BLaER1 (cell line): ENCODE measurements around the gene COL1A2.

ENCODE experiments used
- H3K27ac ChIP-seq: shearing (Covaris generic); formaldehyde crosslinking; 2 replicates; pipeline ENCODE4 v1.8.1; 2022
- H3K27me3 ChIP-seq: shearing (Covaris generic); formaldehyde crosslinking; 2 replicates; pipeline ENCODE4 v1.8.1; 2022
- H3K36me3 ChIP-seq: shearing (Covaris generic); formaldehyde crosslinking; 2 replicates; pipeline ENCODE4 v1.8.1; 2022
- H3K4me1 ChIP-seq: shearing (Covaris generic); formaldehyde crosslinking; 2 replicates; pipeline ENCODE4 v1.8.1; 2022
- H3K4me2 ChIP-seq: shearing (Covaris generic); formaldehyde crosslinking; 2 replicates; pipeline ENCODE4 v1.8.1; 2022
- H3K4me3 ChIP-seq: shearing (Covaris generic); formaldehyde crosslinking; 2 replicates; pipeline ENCODE4 v1.8.1; 2022
- H3K9ac ChIP-seq: shearing (Covaris generic); formaldehyde crosslinking; 2 replicates; pipeline ENCODE4 v1.8.1; 2022
- H3K9me3 ChIP-seq: shearing (Covaris generic); formaldehyde crosslinking; 2 replicates; pipeline ENCODE4 v1.8.1; 2022
- H4K20me1 ChIP-seq: shearing (Covaris generic); formaldehyde crosslinking; 2 replicates; pipeline ENCODE4 v1.8.1; 2022
- Cebpa-rat ChIP-seq: shearing (Covaris generic); IDR thresholded peaks from 2 replicates; pipeline ENCODE4 v1.8.1; 2022

Gene COL1A2

DNA sequence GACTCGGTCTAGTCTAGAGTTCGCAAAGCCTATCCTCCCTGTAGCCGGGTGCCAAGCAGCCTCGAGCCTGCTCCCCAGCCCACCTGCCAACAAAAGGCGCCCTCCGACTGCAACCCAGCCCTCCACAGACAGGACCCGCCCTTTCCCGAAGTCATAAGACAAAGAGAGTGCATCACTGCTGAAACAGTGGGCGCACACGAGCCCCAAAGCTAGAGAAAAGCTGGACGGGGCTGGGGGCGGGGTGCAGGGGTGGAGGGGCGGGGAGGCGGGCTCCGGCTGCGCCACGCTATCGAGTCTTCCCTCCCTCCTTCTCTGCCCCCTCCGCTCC lies 622 bp upstream of the COL1A2 start:
- H3K27ac ChIP-seq = no peak overlapping the region
- H3K4me1 ChIP-seq = no peaks in the 10 kb centered on the region
- no peak overlapping the region for H3K4me2 ChIP-seq
- TF ChIP-seq Cebpa-rat = no peak
- no peaks in the 10 kb centered on the region for H3K9me3 ChIP-seq
- H3K36me3 ChIP-seq = no peaks in the 10 kb centered on the region
- H3K9ac ChIP-seq = no peak overlapping the region
- H3K27me3 ChIP-seq = peaks cover 17% of the 10 kb centered on the region
- H4K20me1 ChIP-seq = no peaks in the 10 kb centered on the region
- no peak overlapping the region for H3K4me3 ChIP-seq

- Histone ChIP-seq H3K4me3 (no peak overlapping the region), H3K4me1 (no peaks in the 10 kb centered on the region), H3K4me2 (no peak overlapping the region), H4K20me1 (no peaks in the 10 kb centered on the region), H3K9me3 (no peaks in the 10 kb centered on the region), H3K9ac (no peak overlapping the region), H3K36me3 (no peaks in the 10 kb centered on the region), H3K27me3 (peaks cover 17% of the 10 kb centered on the region), H3K27ac (no peak overlapping the region)
- TF ChIP-seq Cebpa-rat = no peak
These were observed 694 bp downstream of the COL1A2 start for GRCh38 chr7:94395141-94396036.

DNA sequence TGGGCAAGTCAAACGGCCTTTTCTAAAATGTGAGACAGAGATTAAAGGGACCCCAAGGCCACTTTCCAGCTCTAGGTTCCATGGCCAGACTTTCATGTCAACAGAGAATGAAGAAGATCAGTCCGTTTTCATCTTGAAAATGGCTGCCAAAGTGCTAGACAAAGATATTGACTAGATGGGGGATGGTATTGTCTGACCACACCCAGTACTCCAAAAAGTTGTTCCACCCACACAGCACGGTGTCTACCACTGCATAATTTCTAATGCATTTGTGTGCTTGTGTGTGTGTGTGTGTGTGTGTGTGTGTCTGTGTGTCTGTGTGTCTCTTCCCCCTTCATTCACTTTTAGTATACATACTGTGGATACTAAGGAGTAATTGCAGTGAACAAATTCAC lies 1.3 kb downstream of the COL1A2 start:
- H3K9ac ChIP-seq = no peak overlapping the region
- H3K9me3 ChIP-seq = no peaks in the 10 kb centered on the region
- H3K27ac ChIP-seq = no peak overlapping the region
- no peak overlapping the region for H3K4me2 ChIP-seq
- H4K20me1 ChIP-seq = no peaks in the 10 kb centered on the region
- H3K4me3 ChIP-seq = no peak overlapping the region
- no peak for TF ChIP-seq Cebpa-rat
- H3K4me1 ChIP-seq = no peaks in the 10 kb centered on the region
- peaks cover 17% of the 10 kb centered on the region for H3K27me3 ChIP-seq
- H3K36me3 ChIP-seq = no peaks in the 10 kb centered on the region

GRCh38 chr7:94396596-94396995 lies 1.9 kb downstream of the COL1A2 start:
- no peak overlapping the region for H3K27ac ChIP-seq
- H3K4me1 ChIP-seq = no peaks in the 10 kb centered on the region
- no peak overlapping the region for H3K4me2 ChIP-seq
- H4K20me1 ChIP-seq = no peaks in the 10 kb centered on the region
- no peaks in the 10 kb centered on the region for H3K9me3 ChIP-seq
- TF ChIP-seq Cebpa-rat = no peak
- no peak overlapping the region for H3K4me3 ChIP-seq
- no peak overlapping the region for H3K9ac ChIP-seq
- peaks cover 17% of the 10 kb centered on the region for H3K27me3 ChIP-seq
- no peaks in the 10 kb centered on the region for H3K36me3 ChIP-seq

- Histone ChIP-seq H3K4me1 (no peaks in the 10 kb centered on the region), H3K4me3 (no peak overlapping the region), H4K20me1 (no peaks in the 10 kb centered on the region), H3K27me3 (peaks cover 17% of the 10 kb centered on the region), H3K36me3 (no peaks in the 10 kb centered on the region), H3K27ac (no peak overlapping the region), H3K4me2 (no peak overlapping the region), H3K9me3 (no peaks in the 10 kb centered on the region), H3K9ac (no peak overlapping the region)
- no peak for TF ChIP-seq Cebpa-rat
These were observed 3.0 kb downstream of the COL1A2 start for GRCh38 chr7:94397722-94398121.

GRCh38 chr7:94398841-94399240 lies 4.1 kb downstream of the COL1A2 start:
- no peak overlapping the region for H3K27ac ChIP-seq
- no peak overlapping the region for H3K9ac ChIP-seq
- peaks cover 13% of the 10 kb centered on the region for H3K27me3 ChIP-seq
- no peaks in the 10 kb centered on the region for H3K36me3 ChIP-seq
- no peak overlapping the region for H3K4me2 ChIP-seq
- no peaks in the 10 kb centered on the region for H4K20me1 ChIP-seq
- no peak for TF ChIP-seq Cebpa-rat
- no peak overlapping the region for H3K4me3 ChIP-seq
- H3K9me3 ChIP-seq = no peaks in the 10 kb centered on the region
- H3K4me1 ChIP-seq = no peaks in the 10 kb centered on the region

DNA sequence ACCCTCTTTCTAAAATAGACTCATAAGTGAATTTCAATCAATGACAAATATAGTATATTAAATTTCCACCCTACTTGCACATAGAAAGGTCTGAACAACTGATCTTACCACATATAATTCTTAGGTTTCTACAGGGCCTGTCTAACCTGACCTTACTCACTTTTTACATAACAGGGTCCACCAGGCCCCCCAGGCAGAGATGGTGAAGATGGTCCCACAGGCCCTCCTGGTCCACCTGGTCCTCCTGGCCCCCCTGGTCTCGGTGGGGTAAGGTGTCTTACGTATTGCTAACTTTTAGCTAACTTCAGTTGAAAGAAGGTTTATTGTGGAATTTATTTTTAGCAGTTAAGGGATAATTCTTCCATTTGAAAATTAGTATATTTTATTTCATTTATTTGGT lies 5.3 kb downstream of the COL1A2 start:
- H3K36me3 ChIP-seq = no peaks in the 10 kb centered on the region
- TF ChIP-seq Cebpa-rat = no peak
- no peak overlapping the region for H3K4me3 ChIP-seq
- H3K4me2 ChIP-seq = no peak overlapping the region
- H3K27me3 ChIP-seq = peaks cover 5% of the 10 kb centered on the region
- H4K20me1 ChIP-seq = no peaks in the 10 kb centered on the region
- no peaks in the 10 kb centered on the region for H3K9me3 ChIP-seq
- no peak overlapping the region for H3K9ac ChIP-seq
- no peaks in the 10 kb centered on the region for H3K4me1 ChIP-seq
- H3K27ac ChIP-seq = no peak overlapping the region

DNA sequence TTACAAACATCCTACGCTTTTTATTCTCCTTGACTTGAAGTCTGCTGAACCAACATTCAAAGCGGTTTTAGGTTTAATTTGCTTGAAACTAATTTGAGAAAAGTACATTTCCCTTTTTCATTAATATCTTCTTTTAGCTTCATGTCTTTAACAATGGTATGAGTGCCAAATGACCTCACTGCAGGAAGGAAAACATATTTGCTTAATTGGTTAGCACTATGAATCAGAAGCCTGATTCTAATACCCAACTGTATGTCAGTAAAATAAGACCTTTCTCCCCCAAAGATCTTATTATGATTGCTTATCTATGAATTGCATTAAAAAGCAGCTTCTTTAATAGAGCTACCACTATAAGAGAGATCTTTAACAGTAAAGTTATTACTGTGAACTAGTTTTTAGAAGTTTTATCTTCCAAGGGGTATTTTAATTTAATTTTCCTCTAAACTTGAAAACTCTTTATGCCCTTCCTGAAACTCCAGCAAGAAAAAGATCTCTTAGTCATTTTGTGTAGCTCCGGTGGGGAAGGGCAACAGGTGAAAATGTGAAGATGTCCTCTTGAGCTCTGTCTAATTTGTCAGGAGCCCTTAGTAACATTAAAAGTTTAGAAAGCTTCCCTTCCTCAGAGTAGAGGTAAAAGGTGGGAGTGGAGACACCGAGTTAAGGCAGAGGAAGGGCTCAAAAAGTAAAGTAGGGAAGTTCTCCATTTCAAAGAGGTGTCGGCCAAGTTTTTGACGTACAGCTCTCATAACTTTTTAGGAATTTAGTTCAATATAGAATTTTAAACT lies 6.1 kb downstream of the COL1A2 start:
- Histone ChIP-seq H3K4me2 (no peak overlapping the region), H3K27me3 (no peaks in the 10 kb centered on the region), H3K9ac (no peak overlapping the region), H3K36me3 (no peaks in the 10 kb centered on the region), H4K20me1 (no peaks in the 10 kb centered on the region), H3K4me3 (no peak overlapping the region), H3K27ac (no peak overlapping the region), H3K4me1 (no peaks in the 10 kb centered on the region), H3K9me3 (no peaks in the 10 kb centered on the region)
- TF ChIP-seq Cebpa-rat = no peak

- H3K4me1 ChIP-seq = no peaks in the 10 kb centered on the region
- no peak overlapping the region for H3K9ac ChIP-seq
- no peak overlapping the region for H3K4me3 ChIP-seq
- H3K27ac ChIP-seq = no peak overlapping the region
- H3K27me3 ChIP-seq = no peaks in the 10 kb centered on the region
- H3K9me3 ChIP-seq = no peaks in the 10 kb centered on the region
- H3K36me3 ChIP-seq = no peaks in the 10 kb centered on the region
- no peak for TF ChIP-seq Cebpa-rat
- no peak overlapping the region for H3K4me2 ChIP-seq
- no peaks in the 10 kb centered on the region for H4K20me1 ChIP-seq
These were observed 6.7 kb downstream of the COL1A2 start for GRCh38 chr7:94401428-94401814.

DNA sequence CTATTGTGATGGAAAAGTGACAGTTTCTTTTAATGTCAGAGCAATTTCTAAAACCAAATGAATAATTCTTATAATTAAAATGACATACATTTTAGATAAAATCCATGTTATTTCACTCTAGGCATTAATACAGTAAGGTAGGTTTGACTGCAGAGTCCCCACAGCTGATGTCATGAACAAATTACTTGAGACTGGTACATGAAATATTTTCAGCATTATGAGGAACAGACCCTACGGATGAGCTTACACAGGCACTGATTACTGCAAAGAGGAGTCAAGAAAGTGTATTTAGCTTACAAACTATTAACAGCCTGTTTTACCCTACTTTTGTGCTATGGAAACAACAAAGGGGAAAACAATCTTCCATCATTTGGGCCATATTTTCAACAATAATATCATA lies 8.9 kb downstream of the COL1A2 start:
- Histone ChIP-seq H3K4me2 (no peak overlapping the region), H3K9ac (no peak overlapping the region), H4K20me1 (no peaks in the 10 kb centered on the region), H3K4me1 (no peaks in the 10 kb centered on the region), H3K27ac (no peak overlapping the region), H3K27me3 (no peaks in the 10 kb centered on the region), H3K4me3 (no peak overlapping the region), H3K36me3 (no peaks in the 10 kb centered on the region), H3K9me3 (no peaks in the 10 kb centered on the region)
- TF ChIP-seq Cebpa-rat = no peak
